Measurements from ENCODE around the gene TCF15. TPM values are rescaled to one million over a fixed set of nuclear protein-coding genes. Genes with fewer than 3 reads are reported as not detected.

The TCF15 gene
- total and polyA plus RNA-seq, 2 of the 13 experiments (the other 11 are each of a cell fraction or from before 2014, with no cell fraction given), result not detected

DNA sequence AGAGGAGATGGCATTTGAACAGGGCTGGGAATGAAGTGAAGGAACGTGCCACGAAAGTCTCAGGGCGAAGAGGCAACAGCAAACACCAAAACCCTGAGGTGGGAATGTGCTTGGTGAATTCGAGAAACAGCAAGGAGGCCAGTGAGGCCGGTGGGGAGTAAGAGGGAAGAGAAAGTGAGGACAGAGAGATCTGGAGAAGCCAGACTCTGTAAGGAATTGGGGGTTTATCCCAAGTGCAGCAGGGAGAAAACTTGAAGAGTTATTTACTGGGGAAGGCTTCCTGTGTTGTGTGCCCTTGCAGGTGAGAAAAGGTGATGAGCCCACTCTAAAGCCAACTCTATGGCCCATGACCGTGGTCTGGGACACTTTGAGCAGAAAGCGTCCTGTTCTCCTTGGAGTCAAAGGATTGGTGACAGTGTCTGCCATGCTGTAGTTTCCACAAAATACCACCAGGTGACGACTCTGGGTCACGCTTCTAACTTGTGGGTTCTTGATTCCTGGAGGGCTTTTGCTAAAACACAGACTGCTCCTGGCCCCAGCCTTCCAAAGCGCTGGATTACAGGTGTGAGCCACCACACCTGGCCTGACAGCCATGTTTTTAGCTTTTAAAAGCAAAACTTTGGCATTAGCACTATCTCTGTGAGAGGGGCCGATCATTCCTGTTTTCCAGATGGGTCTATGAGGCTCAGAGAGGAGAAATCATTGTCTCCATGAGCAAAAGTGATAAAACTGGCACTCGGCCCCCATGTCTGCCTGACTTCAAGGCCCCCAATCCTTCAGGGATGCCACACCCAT is 48.5 kb downstream of the TCF15 start (continued):
- TF ChIP-seq, protein P1, sequence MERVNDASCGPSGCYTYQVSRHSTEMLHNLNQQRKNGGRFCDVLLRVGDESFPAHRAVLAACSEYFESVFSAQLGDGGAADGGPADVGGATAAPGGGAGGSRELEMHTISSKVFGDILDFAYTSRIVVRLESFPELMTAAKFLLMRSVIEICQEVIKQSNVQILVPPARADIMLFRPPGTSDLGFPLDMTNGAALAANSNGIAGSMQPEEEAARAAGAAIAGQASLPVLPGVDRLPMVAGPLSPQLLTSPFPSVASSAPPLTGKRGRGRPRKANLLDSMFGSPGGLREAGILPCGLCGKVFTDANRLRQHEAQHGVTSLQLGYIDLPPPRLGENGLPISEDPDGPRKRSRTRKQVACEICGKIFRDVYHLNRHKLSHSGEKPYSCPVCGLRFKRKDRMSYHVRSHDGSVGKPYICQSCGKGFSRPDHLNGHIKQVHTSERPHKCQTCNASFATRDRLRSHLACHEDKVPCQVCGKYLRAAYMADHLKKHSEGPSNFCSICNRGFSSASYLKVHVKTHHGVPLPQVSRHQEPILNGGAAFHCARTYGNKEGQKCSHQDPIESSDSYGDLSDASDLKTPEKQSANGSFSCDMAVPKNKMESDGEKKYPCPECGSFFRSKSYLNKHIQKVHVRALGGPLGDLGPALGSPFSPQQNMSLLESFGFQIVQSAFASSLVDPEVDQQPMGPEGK (CRISPR knock-in tag; IDR thresholded peaks at IDR 0.05), result peak; percentile 65; the same call in 1 of the 2 replicates
- TF ChIP-seq BCL6 (CRISPR knock-in tag; IDR thresholded peaks at IDR 0.05), result peak; percentile 74
- TF ChIP-seq, protein P2, sequence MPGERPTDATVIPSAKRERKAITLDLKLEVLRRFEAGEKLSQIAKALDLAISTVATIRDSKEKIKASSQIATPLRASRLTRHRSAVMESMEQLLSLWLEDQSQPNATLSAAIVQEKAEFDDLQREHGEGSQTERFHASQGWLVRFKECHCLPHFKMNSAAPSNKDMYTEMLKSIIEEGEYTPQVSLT (CRISPR knock-in tag; IDR thresholded peaks at IDR 0.05; ENCODE audit: borderline replicate concordance, low read depth), result no peak
- peak; percentile 20; the same call in 1 of the 2 replicates for TF ChIP-seq ZNF331 (CRISPR knock-in tag; IDR thresholded peaks at IDR 0.05)
- TF ChIP-seq MEF2D (CRISPR knock-in tag; IDR thresholded peaks at IDR 0.05), result 0 out of 2 replicates have a peak, but pooled peaks have one; percentile 23
- TF ChIP-seq ZNF124 (CRISPR knock-in tag; IDR thresholded peaks at IDR 0.05), result peak; percentile 51; the same call in 1 of the 2 replicates
- TF ChIP-seq KLF11 (CRISPR knock-in tag; IDR thresholded peaks at IDR 0.05), result 0 out of 2 replicates have a peak, but pooled peaks have one; percentile 49
- no peak for TF ChIP-seq KDM5A (IDR thresholded peaks at IDR 0.05; ENCODE audit: borderline replicate concordance, low read length)
- TF ChIP-seq, protein P3, sequence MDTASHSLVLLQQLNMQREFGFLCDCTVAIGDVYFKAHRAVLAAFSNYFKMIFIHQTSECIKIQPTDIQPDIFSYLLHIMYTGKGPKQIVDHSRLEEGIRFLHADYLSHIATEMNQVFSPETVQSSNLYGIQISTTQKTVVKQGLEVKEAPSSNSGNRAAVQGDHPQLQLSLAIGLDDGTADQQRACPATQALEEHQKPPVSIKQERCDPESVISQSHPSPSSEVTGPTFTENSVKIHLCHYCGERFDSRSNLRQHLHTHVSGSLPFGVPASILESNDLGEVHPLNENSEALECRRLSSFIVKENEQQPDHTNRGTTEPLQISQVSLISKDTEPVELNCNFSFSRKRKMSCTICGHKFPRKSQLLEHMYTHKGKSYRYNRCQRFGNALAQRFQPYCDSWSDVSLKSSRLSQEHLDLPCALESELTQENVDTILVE (CRISPR knock-in tag; IDR thresholded peaks at IDR 0.05), result peak; percentile 64; the same call in 1 of the 2 replicates
- TF ChIP-seq CHCHD3 (CRISPR knock-in tag; IDR thresholded peaks at IDR 0.05), result no peak
- TF ChIP-seq ZNF713 (CRISPR knock-in tag; IDR thresholded peaks at IDR 0.05), result 0 out of 2 replicates have a peak, but pooled peaks have one; percentile 45
- 0 out of 2 replicates have a peak, but pooled peaks have one; percentile 54 for TF ChIP-seq KDM3A (CRISPR knock-in tag; IDR thresholded peaks at IDR 0.05; ENCODE audit: low read depth)
- TF ChIP-seq, protein P4, sequence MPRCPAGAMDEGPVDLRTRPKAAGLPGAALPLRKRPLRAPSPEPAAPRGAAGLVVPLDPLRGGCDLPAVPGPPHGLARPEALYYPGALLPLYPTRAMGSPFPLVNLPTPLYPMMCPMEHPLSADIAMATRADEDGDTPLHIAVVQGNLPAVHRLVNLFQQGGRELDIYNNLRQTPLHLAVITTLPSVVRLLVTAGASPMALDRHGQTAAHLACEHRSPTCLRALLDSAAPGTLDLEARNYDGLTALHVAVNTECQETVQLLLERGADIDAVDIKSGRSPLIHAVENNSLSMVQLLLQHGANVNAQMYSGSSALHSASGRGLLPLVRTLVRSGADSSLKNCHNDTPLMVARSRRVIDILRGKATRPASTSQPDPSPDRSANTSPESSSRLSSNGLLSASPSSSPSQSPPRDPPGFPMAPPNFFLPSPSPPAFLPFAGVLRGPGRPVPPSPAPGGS (CRISPR knock-in tag; IDR thresholded peaks at IDR 0.05), result 0 out of 2 replicates have a peak, but pooled peaks have one; percentile 28
- no peak for TF ChIP-seq HMG20B (CRISPR knock-in tag; conservative IDR thresholded peaks at IDR 0.05)
- 0 out of 2 replicates have a peak, but pooled peaks have one; percentile 22 for TF ChIP-seq FOXK1 (CRISPR knock-in tag; IDR thresholded peaks at IDR 0.05; ENCODE audit: borderline replicate concordance, low read depth)
- no peak for TF ChIP-seq ZNF17 (CRISPR knock-in tag; IDR thresholded peaks at IDR 0.05)
- no peak for TF ChIP-seq SNAI1 (CRISPR knock-in tag; IDR thresholded peaks at IDR 0.05; ENCODE audit: borderline replicate concordance)
- TF ChIP-seq, protein P5, sequence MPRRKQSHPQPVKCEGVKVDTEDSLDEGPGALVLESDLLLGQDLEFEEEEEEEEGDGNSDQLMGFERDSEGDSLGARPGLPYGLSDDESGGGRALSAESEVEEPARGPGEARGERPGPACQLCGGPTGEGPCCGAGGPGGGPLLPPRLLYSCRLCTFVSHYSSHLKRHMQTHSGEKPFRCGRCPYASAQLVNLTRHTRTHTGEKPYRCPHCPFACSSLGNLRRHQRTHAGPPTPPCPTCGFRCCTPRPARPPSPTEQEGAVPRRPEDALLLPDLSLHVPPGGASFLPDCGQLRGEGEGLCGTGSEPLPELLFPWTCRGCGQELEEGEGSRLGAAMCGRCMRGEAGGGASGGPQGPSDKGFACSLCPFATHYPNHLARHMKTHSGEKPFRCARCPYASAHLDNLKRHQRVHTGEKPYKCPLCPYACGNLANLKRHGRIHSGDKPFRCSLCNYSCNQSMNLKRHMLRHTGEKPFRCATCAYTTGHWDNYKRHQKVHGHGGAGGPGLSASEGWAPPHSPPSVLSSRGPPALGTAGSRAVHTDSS (CRISPR knock-in tag; conservative IDR thresholded peaks at IDR 0.05), result no peak
- TF ChIP-seq TARDBP (CRISPR knock-in tag; IDR thresholded peaks at IDR 0.05), result peak; percentile 73; the same call in 1 of the 2 replicates
- TF ChIP-seq SOX13 (IDR thresholded peaks at IDR 0.05), result no peak
- TF ChIP-seq SOX13 (CRISPR knock-in tag; conservative IDR thresholded peaks at IDR 0.05 in 1 of 2, IDR thresholded peaks at IDR 0.05 in 1 of 2), result peak in 1 of 2 experiments; percentile 45; a peak in 1 of 4 replicates
- no peak for TF ChIP-seq ZNF550 (CRISPR knock-in tag; IDR thresholded peaks at IDR 0.05; ENCODE audit: borderline replicate concordance)
- no peak for TF ChIP-seq GLI4 (CRISPR knock-in tag; IDR thresholded peaks at IDR 0.05; ENCODE audit: borderline replicate concordance)

Data from HepG2 (cell line).